ENCODE results near the gene CADPS. TPM values are rescaled to one million over a fixed set of nuclear protein-coding genes. Genes with fewer than 3 reads are reported as not detected.

The CADPS gene
- total and polyA plus RNA-seq, 2 of the 4 experiments (the other 2 are of a cell fraction): not detected

GRCh38 chr3:62682826-62683225 is 192.4 kb downstream of the CADPS start:
- no peaks in the 10 kb centered on the region for H3K4me1 ChIP-seq (ENCODE audit: control insufficient read depth, insufficient read depth, low read length)
- H3K4me2 ChIP-seq (ENCODE audit: low read depth, low read length): no peak overlapping the region
- TF ChIP-seq USF2 (IDR thresholded peaks at IDR 0.05; ENCODE audit: low read depth, low read length) (no peak), MXI1 (IDR thresholded peaks at IDR 0.05; ENCODE audit: borderline replicate concordance, low read depth, low read length) (no peak), SMC3 (IDR thresholded peaks at IDR 0.05; ENCODE audit: low read depth, low read length) (no peak), RAD21 (IDR thresholded peaks at IDR 0.05; ENCODE audit: low read length) (no peak), MAFK (IDR thresholded peaks at IDR 0.05; ENCODE audit: low read depth, low read length) (no peak), FOS (IDR thresholded peaks at IDR 0.05; ENCODE audit: low read depth, low read length) (no peak), RFX5 (IDR thresholded peaks at IDR 0.05; ENCODE audit: low read depth, low read length) (no peak), RCOR1 (IDR thresholded peaks at IDR 0.05; ENCODE audit: insufficient replicate concordance, low read length) (no peak), CEBPB (IDR thresholded peaks at IDR 0.05; ENCODE audit: low read depth, low read length) (no peak), ELK1 (IDR thresholded peaks at IDR 0.05; ENCODE audit: borderline replicate concordance, low read depth, low read length) (no peak), NFE2L2 (IDR thresholded peaks at IDR 0.05; ENCODE audit: low read depth, low read length) (no peak), CHD1 (IDR thresholded peaks at IDR 0.05; ENCODE audit: low read depth, low read length) (no peak), POLR2A (IDR thresholded peaks at IDR 0.05; ENCODE audit: low read depth, low read length) (no peak), BHLHE40 (IDR thresholded peaks at IDR 0.05; ENCODE audit: low read depth, low read length) (no peak), CTCF (conservative IDR thresholded peaks at IDR 0.05; ENCODE audit: low read depth, low read length) (no peak), MAZ (IDR thresholded peaks at IDR 0.05; ENCODE audit: borderline replicate concordance, low read depth, low read length) (no peak)
- H3K56ac ChIP-seq (ENCODE audit: extremely low read depth, insufficient read depth, low read length): no peak overlapping the region
- H4K5ac ChIP-seq (ENCODE audit: low read depth, low read length): no peak overlapping the region
- no peak overlapping the region for H3K9ac ChIP-seq (ENCODE audit: low read depth, low read length)
- H3K23ac ChIP-seq (ENCODE audit: low read depth, low read length): no peak overlapping the region
- in situ Hi-C loops (cut with MboI; ENCODE audit: low sequenced_read_pairs) (no loop called here), intact Hi-C loops (cut with micrococcal nuclease) (no loop called here), dilution Hi-C loops (cut with HindIII; ENCODE audit: low sequenced_read_pairs, unreplicated experiment) (no loop called here)
- no peak overlapping the region for H2AK5ac ChIP-seq (ENCODE audit: low read depth, low read length)
- H2AFZ ChIP-seq (replicated peaks; ENCODE audit: low read length, poor library complexity): no peak overlapping the region
- H3K9me1 ChIP-seq (ENCODE audit: insufficient read depth, low read length): no peaks in the 10 kb centered on the region
- H2BK5ac ChIP-seq (ENCODE audit: low read depth, low read length, poor library complexity, severe bottlenecking): no peak overlapping the region
- H2BK15ac ChIP-seq (ENCODE audit: low read depth, low read length): no peak overlapping the region
- no peak overlapping the region for H3K4ac ChIP-seq (ENCODE audit: low read depth, low read length)
- no peak overlapping the region for H2BK20ac ChIP-seq (ENCODE audit: low read depth, low read length)
- 68% methylated on average over 2 of the region's 2 CpGs; no CpG with 5 or more reads in 1 of the 2 experiments for WGBS, 2 experiments (ENCODE audit: extremely low coverage in 2 of 2, insufficient read length in 1 of 2)
- H3K14ac ChIP-seq (replicated peaks; ENCODE audit: low read depth, low read length): no peak overlapping the region
- no peak overlapping the region for H2AK9ac ChIP-seq (replicated peaks; ENCODE audit: low read depth, low read length, poor library complexity)
- DNase-seq: no peak
- no peak overlapping the region for H3K18ac ChIP-seq (ENCODE audit: low read depth, low read length)
- H3K27me3 ChIP-seq (ENCODE audit: control insufficient read depth, insufficient read depth, low read length): no peaks in the 10 kb centered on the region
- no peak overlapping the region for H2BK120ac ChIP-seq (ENCODE audit: low read depth, low read length)
- POLR2A ChIA-PET (ENCODE audit: unreplicated experiment): no interaction called here
- H3K27ac ChIP-seq (ENCODE audit: insufficient read depth, low read length): no peak overlapping the region
- H3K9me3 ChIP-seq (ENCODE audit: control insufficient read depth, insufficient read depth, low read length): no peaks in the 10 kb centered on the region
- H4K20me1 ChIP-seq (ENCODE audit: insufficient read depth, low read length): no peaks in the 10 kb centered on the region
- no peak overlapping the region for H3K4me3 ChIP-seq (ENCODE audit: insufficient read depth, low read depth, low read length)
- no peak overlapping the region for H4K8ac ChIP-seq (ENCODE audit: low read depth in 2 of 2, low read length in 2 of 2)
- H3K79me1 ChIP-seq (ENCODE audit: low read depth in 1 of 2, low read length in 2 of 2): no peaks in the 10 kb centered on the region
- no peak for ATAC-seq (ENCODE audit: low read depth)
- CTCF ChIA-PET: no interaction called here
- no peaks in the 10 kb centered on the region for H3K36me3 ChIP-seq (ENCODE audit: control insufficient read depth, insufficient read depth, low read length)
- no TSS peak for BruUV-seq (replicated peaks)
- no peak overlapping the region for H4K91ac ChIP-seq (ENCODE audit: insufficient read depth, low read depth, low read length)
